Body of pancreas (tissue), 4 donors: ENCODE results near the gene TMEM217. TPM values are rescaled to one million over a fixed set of nuclear protein-coding genes. Genes with fewer than 3 reads are reported as not detected.

Experiments
- ATAC-seq: fragments of 150-250 bp; one replicate; pipeline ENCODE4 v1.9.1; 2016
- DNase-seq, 4 donors: peaks; one replicate each; pipeline ENCODE4 v3.0.0-alpha.2; 2019
- H3K27ac ChIP-seq, 4 donors: fragments of 200-600 bp; sonication (generic); 1 replicate in 3 of 4; 2 replicates in 1 of 4; pipeline versions ENCODE4 v1.5.1 to v1.6.1; 2016 to 2019; ENCODE audit warnings: mild to moderate bottlenecking in 1 of 4, mixed read lengths in 1 of 4, moderate library complexity in 1 of 4
- H3K27me3 ChIP-seq, 2 donors: fragments of 200-600 bp; sonication (generic); one replicate each; pipeline ENCODE4 v1.6.0; 2016; ENCODE audit warnings: mild to moderate bottlenecking in 1 of 2
- H3K36me3 ChIP-seq, 2 donors: fragments of 200-600 bp; sonication (generic); replicated peaks in 1 of 2; 2 replicates each; pipeline ENCODE4 v1.5.1; 2016; ENCODE audit warnings: low read depth in 2 of 2; ENCODE audit not compliant: insufficient read depth in 1 of 2
- H3K4me1 ChIP-seq: fragments of 200-600 bp; sonication (generic); one replicate; pipeline ENCODE4 v1.6.0; 2016
- H3K4me3 ChIP-seq, 2 donors: fragments of 200-600 bp; sonication (generic); 1 replicate in 1 of 2; 2 replicates in 1 of 2; pipeline ENCODE4 v1.5.1; 2016 to 2019
- H3K9me3 ChIP-seq, 3 donors: fragments of 200-600 bp; sonication (generic); 1 replicate in 2 of 3; 2 replicates in 1 of 3; pipeline ENCODE4 v1.5.1; 2016
- CTCF ChIP-seq, 7 experiments: fragments of 450-650 bp in 4 of 7; fragments of 200-600 bp in 3 of 7; sonication (generic) in 3 of 7; IDR thresholded peaks; one replicate each; pipeline ENCODE4 v1.5.1; 2016 to 2019; ENCODE audit warnings: antibody characterized with exemption in 7 of 7
- POLR2A ChIP-seq, 3 donors: fragments of 450-650 bp; IDR thresholded peaks; one replicate each; pipeline ENCODE4 v1.6.1; 2016; ENCODE audit warnings: antibody characterized with exemption in 3 of 3, mild to moderate bottlenecking in 2 of 3
- WGBS, 2 donors: methylation state at CpG; one replicate each; pipeline ENCODE4 v1.1.5; 2017; 5-methylcytosine and 5-hydroxymethylcytosine counted together
- intact Hi-C: fragments of 100-400 bp; cut with DNase I; formaldehyde crosslinking; loops from one replicate; pipeline ENCODE4 v1.15.1; 2023
- total RNA-seq, 2 donors: library from RNA; depleted of rRNA; stranded (reverse); fragments of >200 nt; gene quantifications; one replicate each; pipeline ENCODE4 v1.1.0, GENCODE V29; 2016

The TMEM217 gene
- total RNA-seq, 2 donors from 2014 or later, result not detected

DNA sequence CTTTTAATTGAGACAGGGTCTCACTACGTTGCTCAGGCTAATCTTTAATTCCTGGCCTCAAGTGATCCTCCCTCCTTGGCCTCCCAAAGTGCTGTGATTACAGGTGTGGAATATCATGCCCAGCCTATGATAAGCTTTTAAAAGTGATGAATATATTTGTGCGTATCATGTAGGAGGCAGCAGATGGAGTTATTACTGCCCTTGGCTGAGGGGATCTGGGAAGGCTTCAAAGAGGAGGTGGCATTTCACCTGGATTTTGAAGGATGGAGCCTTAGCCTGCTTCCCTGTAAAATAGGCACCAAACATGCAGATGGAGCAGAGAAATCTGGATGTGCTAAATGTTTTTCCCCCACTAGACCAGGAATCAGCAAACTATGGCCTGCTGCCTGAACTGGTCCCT lies 77.9 kb downstream of the TMEM217 start:
- no peak for ATAC-seq
- Histone ChIP-seq H3K27me3 (no peaks in the 10 kb centered on the region), H3K4me1 (peaks cover 4% of the 10 kb centered on the region), H3K4me3 (no peak overlapping the region), H3K27ac (no peak overlapping the region), H3K9me3 (no peaks in the 10 kb centered on the region), H3K36me3 (no peaks in the 10 kb centered on the region)
- intact Hi-C loops, result no loop called here
- WGBS, 2 donors, result 84 to 89% methylated on average over 2 of the region's 2 CpGs
- TF ChIP-seq CTCF (IDR thresholded peaks at IDR 0.05) (no peak), POLR2A (IDR thresholded peaks at IDR 0.05) (no peak)
- DNase-seq, result no peak

DNA sequence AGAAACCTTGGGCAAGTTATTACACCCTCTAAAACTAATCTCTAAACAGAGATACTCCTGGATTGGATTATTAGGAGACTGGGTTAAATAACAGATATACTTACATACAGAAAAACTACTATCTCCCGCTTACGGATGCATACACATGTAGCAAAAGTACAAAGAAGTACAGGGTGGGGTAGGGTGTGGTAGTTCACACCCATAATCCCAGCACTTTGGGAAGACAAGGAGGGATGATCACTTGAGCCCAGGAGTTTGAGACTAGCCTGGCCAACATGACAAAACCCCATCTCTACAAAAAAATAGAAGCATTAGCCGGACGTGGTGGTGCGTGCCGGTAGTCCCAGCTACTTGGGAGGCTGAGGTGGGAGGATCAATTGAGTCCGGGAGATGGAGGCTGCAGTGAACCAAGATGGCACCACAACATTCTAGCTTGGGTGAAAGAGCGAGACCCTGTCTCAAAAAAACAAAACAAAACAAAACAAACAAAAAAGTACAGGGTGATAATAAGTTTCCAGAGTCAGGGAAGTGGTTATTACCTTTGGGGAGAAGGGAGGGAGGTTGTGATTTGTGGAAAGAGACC lies 79.9 kb downstream of the TMEM217 start:
- H3K4me1 ChIP-seq, result peaks cover 8% of the 10 kb centered on the region

GRCh38 chr6:37177077-37177934 lies 80.6 kb downstream of the TMEM217 start:
- peaks cover 12% of the 10 kb centered on the region for H3K4me1 ChIP-seq
- H3K27ac ChIP-seq, result no peak overlapping the region
- H3K27me3 ChIP-seq, result no peaks in the 10 kb centered on the region
- intact Hi-C loops, result loop anchor here (10.0 kb wide), 1 partner anchor 413 kb away; no protein-coding TSS in a partner anchor
- ATAC-seq (no peak), DNase-seq (peak in 1 of 4 donors; percentile 35)
- no peak overlapping the region for H3K4me3 ChIP-seq
- 48 to 52% methylated on average over 10 of the region's 10 CpGs for WGBS, 2 donors
- TF ChIP-seq POLR2A (IDR thresholded peaks at IDR 0.05), result no peak
- TF ChIP-seq CTCF (IDR thresholded peaks at IDR 0.05), result no peak
- no peaks in the 10 kb centered on the region for H3K9me3 ChIP-seq
- H3K36me3 ChIP-seq, result peaks cover 9 to 12% of the 10 kb centered on the region in 2 donors

More for the DNA sequence above, 79.9 kb downstream of the TMEM217 start:
- ATAC-seq (no peak), DNase-seq (no peak)
- H3K36me3 ChIP-seq, result peaks cover 7 to 10% of the 10 kb centered on the region in 2 donors
- H3K4me3 ChIP-seq, result no peak overlapping the region
- no peak for TF ChIP-seq POLR2A (IDR thresholded peaks at IDR 0.05)
- TF ChIP-seq CTCF (IDR thresholded peaks at IDR 0.05), result no peak
- H3K9me3 ChIP-seq, result no peaks in the 10 kb centered on the region
- no peak overlapping the region for H3K27ac ChIP-seq
- no peaks in the 10 kb centered on the region for H3K27me3 ChIP-seq
- 82 to 85% methylated on average over 8 of the region's 8 CpGs for WGBS, 2 donors
- intact Hi-C loops, result loop anchor here (10.0 kb wide), 1 partner anchor 413 kb away; no protein-coding TSS in a partner anchor

DNA sequence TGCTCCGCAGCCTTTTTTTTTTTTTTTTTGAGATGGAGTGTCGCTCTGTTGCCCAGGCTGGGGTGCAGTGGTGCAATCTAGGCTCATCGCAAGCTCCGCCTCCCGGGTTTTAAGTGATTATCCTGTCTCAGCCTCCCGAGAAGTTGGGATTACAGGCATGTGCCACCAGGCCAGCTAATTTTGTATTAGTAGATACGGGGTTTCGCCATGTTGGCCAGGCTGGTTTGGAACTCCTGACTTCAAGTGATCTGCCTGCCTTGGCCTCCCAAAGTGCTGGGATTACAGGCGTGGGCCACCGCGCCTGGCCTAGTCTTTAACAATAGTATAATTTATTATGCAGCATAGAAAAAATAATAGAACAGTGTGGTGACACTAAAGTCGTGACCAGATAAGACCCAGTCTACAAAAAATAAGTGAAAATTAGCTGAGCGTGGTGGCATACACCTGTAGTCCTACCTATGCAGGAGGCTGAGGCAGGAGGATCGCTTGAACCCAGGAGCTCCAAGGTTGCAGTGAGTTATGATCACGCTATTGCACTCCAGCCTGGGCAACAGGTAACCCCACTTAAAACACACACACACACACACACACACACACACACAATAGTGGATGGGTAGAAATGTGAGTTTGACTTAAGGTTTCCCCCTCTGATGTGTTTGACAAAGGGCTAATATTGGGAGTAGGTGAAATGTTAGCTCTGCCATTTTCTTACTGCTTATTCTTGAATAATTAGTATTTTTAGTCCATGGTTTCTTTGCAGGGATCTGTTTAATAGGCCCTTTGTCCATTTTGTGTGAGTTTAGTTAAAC lies 81.5 kb downstream of the TMEM217 start:
- WGBS, 2 donors, result 90 to 92% methylated on average over 10 to 13 of the region's 15 CpGs

More for the DNA sequence above, 81.5 kb downstream of the TMEM217 start:
- Histone ChIP-seq H3K4me1 (peaks cover 19% of the 10 kb centered on the region), H3K36me3 (peaks cover 9 to 12% of the 10 kb centered on the region in 2 donors), H3K9me3 (no peaks in the 10 kb centered on the region), H3K4me3 (no peak overlapping the region), H3K27me3 (no peaks in the 10 kb centered on the region), H3K27ac (no peak overlapping the region)
- TF ChIP-seq CTCF (IDR thresholded peaks at IDR 0.05), result no peak
- TF ChIP-seq POLR2A (IDR thresholded peaks at IDR 0.05), result no peak
- intact Hi-C loops, result loop anchor here (10.0 kb wide), 1 partner anchor 412 kb away; no protein-coding TSS in a partner anchor
- ATAC-seq (no peak), DNase-seq (no peak)
